ENCODE results near the gene DCBLD2.

DNA sequence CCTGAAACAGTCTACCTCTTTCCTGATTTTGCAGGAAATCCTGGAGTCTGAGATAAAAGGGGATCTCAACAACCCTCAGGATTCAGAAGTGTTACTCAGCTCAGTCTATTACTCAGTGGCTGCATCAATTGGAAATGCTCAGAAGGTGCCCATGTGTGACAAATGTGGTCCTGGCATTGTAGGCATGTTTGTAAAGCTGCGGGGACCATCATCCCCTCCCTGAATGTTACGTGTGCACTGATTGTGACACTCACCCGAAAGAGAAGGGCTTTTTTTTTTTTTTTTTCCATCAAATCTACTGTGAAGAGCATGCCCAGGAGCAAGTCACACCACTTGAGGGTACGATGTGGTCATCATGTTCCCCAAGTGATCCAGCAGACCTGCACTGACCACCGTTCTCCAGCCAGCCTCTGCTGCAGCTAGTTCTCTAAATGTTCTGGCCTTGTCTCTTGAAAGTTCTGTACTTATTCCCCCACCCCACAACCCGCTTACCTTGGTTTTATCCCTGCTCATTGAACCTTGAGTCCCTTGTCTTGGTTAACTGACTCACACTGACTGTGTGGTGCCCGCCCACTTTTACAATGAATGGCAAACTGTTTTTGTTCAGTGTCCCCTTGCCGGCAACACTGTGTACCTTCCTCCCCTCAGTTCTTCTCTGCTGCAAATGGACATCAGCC lies 118.5 kb downstream of the DCBLD2 start:
- TF ChIP-seq, protein P1, sequence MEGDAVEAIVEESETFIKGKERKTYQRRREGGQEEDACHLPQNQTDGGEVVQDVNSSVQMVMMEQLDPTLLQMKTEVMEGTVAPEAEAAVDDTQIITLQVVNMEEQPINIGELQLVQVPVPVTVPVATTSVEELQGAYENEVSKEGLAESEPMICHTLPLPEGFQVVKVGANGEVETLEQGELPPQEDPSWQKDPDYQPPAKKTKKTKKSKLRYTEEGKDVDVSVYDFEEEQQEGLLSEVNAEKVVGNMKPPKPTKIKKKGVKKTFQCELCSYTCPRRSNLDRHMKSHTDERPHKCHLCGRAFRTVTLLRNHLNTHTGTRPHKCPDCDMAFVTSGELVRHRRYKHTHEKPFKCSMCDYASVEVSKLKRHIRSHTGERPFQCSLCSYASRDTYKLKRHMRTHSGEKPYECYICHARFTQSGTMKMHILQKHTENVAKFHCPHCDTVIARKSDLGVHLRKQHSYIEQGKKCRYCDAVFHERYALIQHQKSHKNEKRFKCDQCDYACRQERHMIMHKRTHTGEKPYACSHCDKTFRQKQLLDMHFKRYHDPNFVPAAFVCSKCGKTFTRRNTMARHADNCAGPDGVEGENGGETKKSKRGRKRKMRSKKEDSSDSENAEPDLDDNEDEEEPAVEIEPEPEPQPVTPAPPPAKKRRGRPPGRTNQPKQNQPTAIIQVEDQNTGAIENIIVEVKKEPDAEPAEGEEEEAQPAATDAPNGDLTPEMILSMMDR (IDR thresholded peaks at IDR 0.05): no peak
- TF ChIP-seq EP300 (IDR thresholded peaks at IDR 0.05) (no peak), POLR2A (IDR thresholded peaks at IDR 0.05) (no peak)
